CD4-positive, CD25-positive, alpha-beta regulatory T cell (primary cell): Measurements from ENCODE around the gene NOXO1. TPM values are rescaled to one million over a fixed set of nuclear protein-coding genes. Genes with fewer than 3 reads are reported as not detected.
A peak's percentile ranks its signal among the peaks of the same experiment; 100 is the strongest.

Experiments
- ATAC-seq, 2 donors: fragments of 150-1000 bp; cut with Tn5 transposase; one replicate each; pipeline ENCODE4 v1.10.0; 2021; ENCODE audit warnings: low read depth in 2 of 2, moderate number of reproducible peaks in 2 of 2, moderate library complexity in 1 of 2
- DNase-seq, 3 donors: peaks; one replicate each; pipeline versions ENCODE4 v3.0.0 to v3.0.0-alpha.2; 2012 to 2022; ENCODE audit warnings: mixed read lengths in 1 of 3
- H3K27ac ChIP-seq: one replicate; pipeline ENCODE4 v1.7.0; 2013; ENCODE audit warnings: mild to moderate bottlenecking, low read length; ENCODE audit not compliant: insufficient read depth, poor library complexity, severe bottlenecking
- H3K27me3 ChIP-seq: one replicate; pipeline ENCODE4 v1.7.0; 2013; ENCODE audit warnings: low read length; ENCODE audit not compliant: control insufficient read depth, insufficient read depth
- H3K36me3 ChIP-seq: one replicate; pipeline ENCODE4 v1.7.0; 2013; ENCODE audit warnings: mild to moderate bottlenecking, low read length, moderate library complexity; ENCODE audit not compliant: control insufficient read depth, insufficient read depth
- H3K4me1 ChIP-seq: 2 replicates; pipeline ENCODE4 v1.7.0; 2013; ENCODE audit warnings: mild to moderate bottlenecking, low read length; ENCODE audit not compliant: insufficient read depth, control insufficient read depth, poor library complexity, severe bottlenecking
- H3K4me3 ChIP-seq: one replicate; pipeline ENCODE4 v1.7.0; 2013; ENCODE audit warnings: low read depth, mild to moderate bottlenecking, low read length, moderate library complexity
- H3K9me3 ChIP-seq, 2 experiments: 1 replicate in 1 of 2; 2 replicates in 1 of 2; pipeline ENCODE4 v1.7.0; 2013; ENCODE audit warnings: low read length in 2 of 2, mild to moderate bottlenecking in 1 of 2, moderate library complexity in 1 of 2; ENCODE audit not compliant: control insufficient read depth in 2 of 2
- H3K27ac Mint-ChIP-seq, 3 donors: one replicate each; pipeline ENCODE4 v1.8.0; 2020 to 2022; ENCODE audit warnings: mild to moderate bottlenecking in 3 of 3, mixed read lengths in 3 of 3, moderate library complexity in 2 of 3
- H3K27me3 Mint-ChIP-seq: one replicate; pipeline ENCODE4 v1.8.0; 2022; ENCODE audit warnings: mild to moderate bottlenecking, mixed read lengths
- H3K36me3 Mint-ChIP-seq: one replicate; pipeline ENCODE4 v1.8.0; 2020; ENCODE audit warnings: mixed read lengths
- H3K4me1 Mint-ChIP-seq, 4 donors: one replicate each; pipeline ENCODE4 v1.8.0; 2020 to 2022; ENCODE audit warnings: mixed read lengths in 4 of 4, mild to moderate bottlenecking in 1 of 4
- H3K4me3 Mint-ChIP-seq, 4 donors: one replicate each; pipeline ENCODE4 v1.8.0; 2020 to 2022; ENCODE audit warnings: mild to moderate bottlenecking in 4 of 4, mixed read lengths in 4 of 4, moderate library complexity in 3 of 4
- H3K9me3 Mint-ChIP-seq, 7 donors: one replicate each; pipeline ENCODE4 v1.8.0; 2020 to 2022; ENCODE audit warnings: mixed read lengths in 7 of 7, mild to moderate bottlenecking in 3 of 7, moderate library complexity in 2 of 7
- polyA plus RNA-seq, 4 donors: library from polyadenylated mRNA; unstranded; fragments of 300-500 nt; fragmentation: Illumina TruSeq; gene quantifications; one replicate each; pipeline ENCODE4 v1.2.3, GENCODE V29; 2021
- total RNA-seq: library from RNA; stranded (reverse); gene quantifications from one replicate; pipeline ENCODE4 v1.2.3, GENCODE V29; 2022

NOXO1 gene
- total and polyA plus RNA-seq, 5 donors from 2014 or later: 0.16 to 0.47 (median 0.35) TPM; not detected in 2

GRCh38 chr16:1990351-1991134 lies 9.3 kb upstream of the NOXO1 start:
- H3K27ac Mint-ChIP-seq: peak overlapping the region in 2 of 3 donors; percentile 14 to 90
- H3K4me1 ChIP-seq: peaks cover 20% of the 10 kb centered on the region
- H3K27me3 ChIP-seq: peaks cover 6% of the 10 kb centered on the region
- no peaks in the 10 kb centered on the region for H3K9me3 ChIP-seq
- H3K9me3 Mint-ChIP-seq: peaks cover 0 to 2% (median 0%) of the 10 kb centered on the region in 7 donors
- peak overlapping the region; percentile 80 to 91 (median 83) for H3K4me3 Mint-ChIP-seq
- H3K4me3 ChIP-seq: peak overlapping the region; percentile 48
- no peak overlapping the region for H3K27ac ChIP-seq
- DNase-seq (peak in 1 of 3 donors; percentile 39), ATAC-seq (no peak)
- H3K36me3 Mint-ChIP-seq: no peaks in the 10 kb centered on the region
- no peaks in the 10 kb centered on the region for H3K36me3 ChIP-seq
- peaks cover 22% of the 10 kb centered on the region for H3K27me3 Mint-ChIP-seq
- peaks cover 0 to 29% (median 13%) of the 10 kb centered on the region in 4 donors for H3K4me1 Mint-ChIP-seq

DNA sequence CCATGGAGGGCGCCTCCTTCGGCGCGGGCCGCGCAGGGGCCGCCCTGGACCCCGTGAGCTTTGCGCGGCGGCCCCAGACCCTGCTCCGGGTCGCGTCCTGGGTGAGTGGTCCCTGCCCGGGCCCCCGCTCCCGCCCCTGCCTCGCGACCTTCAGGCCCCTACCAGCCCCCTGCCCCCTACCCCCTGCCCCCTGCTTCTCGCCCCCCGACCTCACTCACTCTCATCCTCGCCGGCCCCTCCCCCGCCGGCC lies 8.8 kb upstream of the NOXO1 start:
- H3K9me3 Mint-ChIP-seq: peaks cover 0 to 2% (median 0%) of the 10 kb centered on the region in 7 donors
- Histone ChIP-seq H3K9me3 (no peaks in the 10 kb centered on the region), H3K27ac (no peak overlapping the region), H3K4me3 (no peak overlapping the region), H3K27me3 (peaks cover 6% of the 10 kb centered on the region), H3K36me3 (no peaks in the 10 kb centered on the region), H3K4me1 (peaks cover 24% of the 10 kb centered on the region)
- H3K4me3 Mint-ChIP-seq: no peak overlapping the region
- ATAC-seq: no peak
- no peak for DNase-seq
- H3K36me3 Mint-ChIP-seq: no peaks in the 10 kb centered on the region
- H3K27me3 Mint-ChIP-seq: peaks cover 22% of the 10 kb centered on the region
- H3K27ac Mint-ChIP-seq: no peak overlapping the region
- peaks cover 0 to 29% (median 13%) of the 10 kb centered on the region in 4 donors for H3K4me1 Mint-ChIP-seq

DNA sequence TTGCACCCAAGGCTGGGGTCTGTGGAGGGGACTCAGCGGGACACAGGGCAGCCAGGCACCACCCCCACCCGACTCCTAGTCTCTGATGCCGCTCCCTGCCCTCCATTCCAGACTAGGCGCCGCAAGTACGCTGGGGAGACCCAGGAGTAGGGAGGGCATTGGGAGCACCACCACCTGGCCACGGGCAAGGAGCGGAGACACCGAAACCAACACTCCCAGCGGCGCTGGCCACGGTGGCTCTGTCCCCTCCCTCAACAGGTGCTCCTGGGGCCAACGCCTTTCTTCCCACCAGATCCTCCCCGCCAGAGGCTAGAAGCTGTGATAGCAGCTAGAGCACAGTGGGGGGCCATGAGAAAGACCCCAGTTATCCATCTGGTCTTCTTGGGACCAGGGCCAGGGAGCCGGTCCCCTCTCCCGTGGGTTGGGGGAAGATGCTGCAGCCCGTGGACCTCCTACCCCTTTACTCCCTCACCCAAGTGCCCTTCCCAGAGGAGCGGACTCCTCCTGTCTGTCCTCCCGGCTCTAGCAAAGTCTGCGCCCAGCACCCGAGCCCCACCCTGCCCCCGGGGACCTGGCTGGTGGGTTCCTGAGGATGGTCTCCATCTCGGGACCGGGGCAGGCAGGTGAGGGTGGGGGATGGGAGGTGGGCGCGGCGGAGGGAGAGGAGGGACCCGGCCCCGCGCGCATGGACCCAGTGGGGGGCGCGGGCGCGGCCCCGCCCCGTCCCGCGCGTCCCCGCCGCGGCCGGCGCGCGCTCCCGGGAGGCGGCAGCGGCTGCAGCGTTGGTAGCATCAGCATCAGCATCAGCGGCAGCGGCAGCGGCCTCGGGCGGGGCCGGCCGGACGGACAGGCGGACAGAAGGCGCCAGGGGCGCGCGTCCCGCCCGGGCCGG lies 8.2 kb upstream of the NOXO1 start, which contains the start of gene SYNGR3:
Gene SYNGR3, plus strand, starts transcription at position 762 of the 892 bp plus-strand sequence. CDS start 133 bp downstream, outside the sequence.
- Mint-ChIP-seq H3K27me3 (peaks cover 22% of the 10 kb centered on the region), H3K27ac (peak within 1 kb of the TSS in 1 of 3 donors; percentile 14)
- no peak for DNase-seq

GRCh38 chr16:1987198-1987597 lies 5.9 kb upstream of the NOXO1 start:
- H3K27ac Mint-ChIP-seq: no peak overlapping the region
- peaks cover 27% of the 10 kb centered on the region for H3K27me3 Mint-ChIP-seq
- Histone ChIP-seq H3K27ac (no peak overlapping the region), H3K36me3 (no peaks in the 10 kb centered on the region), H3K4me1 (peaks cover 39% of the 10 kb centered on the region), H3K4me3 (no peak overlapping the region), H3K27me3 (peaks cover 8% of the 10 kb centered on the region), H3K9me3 (no peaks in the 10 kb centered on the region)
- H3K4me1 Mint-ChIP-seq: peaks cover 0 to 41% (median 18%) of the 10 kb centered on the region in 4 donors
- H3K4me3 Mint-ChIP-seq: peak overlapping the region in 2 of 4 donors; percentile 36 to 88
- no peaks in the 10 kb centered on the region for H3K36me3 Mint-ChIP-seq
- ATAC-seq (no peak), DNase-seq (no peak)
- H3K9me3 Mint-ChIP-seq: peaks cover 0 to 2% (median 0%) of the 10 kb centered on the region in 7 donors

More for the DNA sequence above, 8.2 kb upstream of the NOXO1 start, which contains the start of gene SYNGR3:
- Mint-ChIP-seq H3K4me3 (peak within 1 kb of the TSS; percentile 80 to 90 (median 85)), H3K36me3 (no peaks in the 10 kb centered on the region), H3K4me1 (peaks cover 0 to 34% (median 14%) of the 10 kb centered on the region in 4 donors), H3K9me3 (peaks cover 0 to 2% (median 0%) of the 10 kb centered on the region in 7 donors)
- no peak for ATAC-seq
- H3K9me3 ChIP-seq: no peaks in the 10 kb centered on the region
- H3K27ac ChIP-seq: no peak within 1 kb of the TSS
- peak within 1 kb of the TSS; percentile 48 for H3K4me3 ChIP-seq
- H3K27me3 ChIP-seq: peaks cover 6% of the 10 kb centered on the region
- no peaks in the 10 kb centered on the region for H3K36me3 ChIP-seq
- peaks cover 30% of the 10 kb centered on the region for H3K4me1 ChIP-seq

GRCh38 chr16:1985466-1986150 lies 4.3 kb upstream of the NOXO1 start:
- peaks cover 41% of the 10 kb centered on the region for H3K27me3 Mint-ChIP-seq
- no peak overlapping the region for H3K27ac Mint-ChIP-seq
- H3K4me3 Mint-ChIP-seq: peak overlapping the region; percentile 80 to 88 (median 82)
- H3K9me3 Mint-ChIP-seq: peaks cover 0 to 2% (median 0%) of the 10 kb centered on the region in 7 donors
- peaks cover 27% of the 10 kb centered on the region for H3K4me1 ChIP-seq
- peaks cover 17% of the 10 kb centered on the region for H3K27me3 ChIP-seq
- no peaks in the 10 kb centered on the region for H3K9me3 ChIP-seq
- H3K27ac ChIP-seq: no peak overlapping the region
- H3K36me3 Mint-ChIP-seq: no peaks in the 10 kb centered on the region
- H3K4me1 Mint-ChIP-seq: peaks cover 0 to 33% (median 11%) of the 10 kb centered on the region in 4 donors
- no peak for DNase-seq
- ATAC-seq: no peak
- no peaks in the 10 kb centered on the region for H3K36me3 ChIP-seq
- no peak overlapping the region for H3K4me3 ChIP-seq

- no peaks in the 10 kb centered on the region for H3K36me3 Mint-ChIP-seq
- peak in 1 of 3 donors; percentile 58 for DNase-seq
- no peaks in the 10 kb centered on the region for H3K36me3 ChIP-seq
- H3K4me1 Mint-ChIP-seq: peaks cover 0 to 31% (median 11%) of the 10 kb centered on the region in 4 donors
- H3K9me3 ChIP-seq: no peaks in the 10 kb centered on the region
- H3K27ac Mint-ChIP-seq: peak overlapping the region in 2 of 3 donors; percentile 62 to 76
- H3K27ac ChIP-seq: peak overlapping the region; percentile 60
- peaks cover 0 to 2% (median 0%) of the 10 kb centered on the region in 7 donors for H3K9me3 Mint-ChIP-seq
- peak; percentile 26 to 30 for ATAC-seq
- peaks cover 44% of the 10 kb centered on the region for H3K27me3 Mint-ChIP-seq
- H3K4me3 ChIP-seq: peak overlapping the region; percentile 35
- peak overlapping the region; percentile 80 to 88 (median 82) for H3K4me3 Mint-ChIP-seq
- H3K4me1 ChIP-seq: peaks cover 29% of the 10 kb centered on the region
- peaks cover 17% of the 10 kb centered on the region for H3K27me3 ChIP-seq
These were observed 3.3 kb upstream of the NOXO1 start for GRCh38 chr16:1984347-1985225.
